ENCODE data around the gene ADCY7.

Gene ADCY7

DNA sequence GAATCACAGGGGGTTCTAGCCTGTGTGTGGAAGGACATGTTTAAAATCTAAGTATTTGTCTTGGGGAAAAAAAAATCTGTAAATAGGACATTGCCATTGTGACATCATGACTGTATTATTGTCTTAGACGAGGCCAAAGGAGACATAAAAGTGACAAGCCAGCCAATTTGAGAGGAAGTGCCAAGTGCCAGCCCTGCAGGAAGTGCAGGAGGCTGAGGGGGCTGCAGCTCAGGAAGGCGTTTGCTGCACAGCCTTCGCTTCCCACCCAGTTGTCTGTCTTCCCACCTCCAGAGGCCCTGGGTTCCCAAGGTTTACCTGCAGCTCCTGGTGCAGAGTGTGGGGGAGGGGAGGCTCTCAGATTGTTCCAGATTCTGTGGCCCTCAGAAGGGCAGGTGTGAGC, 1.3 kb downstream of the ADCY7 start:
- DNase-seq: no peak

DNA sequence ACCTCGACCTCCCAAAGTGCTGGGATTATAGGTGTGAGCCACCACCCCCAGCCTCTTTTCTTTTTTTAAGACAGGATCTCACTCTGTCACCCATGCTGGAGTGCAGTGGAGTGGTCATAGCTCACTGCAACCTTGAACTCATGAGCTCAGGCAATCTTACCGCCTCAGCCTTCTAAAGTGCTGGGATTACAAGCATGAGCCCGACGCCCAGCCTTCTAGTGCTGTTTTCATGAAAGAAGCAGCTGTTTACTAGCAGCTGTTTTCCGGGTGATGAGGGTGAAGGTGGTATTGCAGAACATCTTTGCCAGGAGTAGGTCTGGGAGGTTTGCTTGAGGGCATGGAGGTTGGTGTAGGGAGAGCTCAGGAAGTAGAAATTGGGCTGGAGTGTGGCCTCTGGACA, 2.0 kb downstream of the ADCY7 start:
- no peak for DNase-seq

DNA sequence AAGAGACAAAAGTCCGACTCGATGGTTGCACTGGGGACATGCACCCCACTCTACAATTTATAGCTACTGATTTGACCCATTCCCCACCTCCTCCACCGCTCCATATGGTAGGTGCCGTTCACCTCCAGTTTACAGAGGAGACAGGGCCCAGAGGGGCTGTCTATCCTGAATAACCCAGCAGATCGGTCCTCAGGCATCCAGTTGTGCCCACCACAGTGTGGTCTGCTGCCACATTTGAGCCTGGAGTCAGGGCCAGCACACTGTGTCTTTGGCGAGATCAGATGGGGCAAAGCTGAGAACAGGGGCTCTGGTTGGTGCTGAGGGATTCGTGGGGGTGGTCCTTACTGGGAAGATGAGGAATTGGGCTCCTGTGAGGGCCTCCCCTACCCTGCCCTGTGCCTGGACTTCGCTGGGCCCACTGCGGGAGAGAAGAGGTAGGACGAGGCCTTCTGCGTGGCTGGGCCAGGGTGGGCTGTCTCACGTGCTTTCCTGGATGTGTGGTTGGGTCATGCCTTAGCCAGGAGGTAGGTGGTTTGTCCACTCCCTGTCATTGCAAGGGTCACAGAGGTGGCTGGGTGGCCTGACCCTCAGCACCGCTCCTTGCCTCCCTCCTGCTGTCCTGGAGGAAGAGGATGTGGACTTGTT, 2.8 kb downstream of the ADCY7 start:
- no peak for DNase-seq

DNA sequence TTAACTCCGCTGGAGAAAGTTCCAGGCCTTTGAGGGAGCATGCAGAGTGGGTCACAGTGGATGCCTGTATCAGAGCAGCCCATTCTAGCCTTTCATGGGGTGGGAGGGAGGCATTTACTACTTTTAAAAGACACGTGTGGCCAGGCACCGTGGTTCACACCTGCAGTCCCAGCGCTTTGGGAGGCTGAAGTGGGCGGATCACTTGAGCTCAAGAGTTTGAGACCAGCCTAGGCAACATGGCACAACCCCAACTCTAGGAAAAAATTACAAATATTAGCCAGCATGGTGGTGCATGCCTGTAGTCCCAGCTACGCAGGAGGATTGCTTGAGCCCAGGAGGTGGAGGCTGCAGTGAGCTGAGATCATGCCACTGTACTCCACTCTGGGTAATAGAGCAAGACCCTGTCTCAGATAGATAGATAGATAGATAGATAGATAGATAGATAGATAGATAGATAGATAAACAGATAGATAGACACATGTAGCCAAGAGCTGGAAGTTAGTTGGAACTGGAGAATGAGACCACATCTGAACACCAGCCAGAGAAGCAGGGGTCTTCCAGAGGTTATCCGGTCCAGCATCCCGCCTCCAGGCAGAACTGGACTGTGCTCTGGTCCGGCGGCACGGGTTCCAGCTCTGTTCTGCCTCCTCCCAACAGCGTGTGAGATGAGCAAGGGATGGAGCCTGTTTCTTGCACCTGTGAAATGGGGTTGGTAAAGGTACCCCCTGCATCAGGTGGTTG, 3.6 kb downstream of the ADCY7 start:
- DNase-seq: no peak

DNA sequence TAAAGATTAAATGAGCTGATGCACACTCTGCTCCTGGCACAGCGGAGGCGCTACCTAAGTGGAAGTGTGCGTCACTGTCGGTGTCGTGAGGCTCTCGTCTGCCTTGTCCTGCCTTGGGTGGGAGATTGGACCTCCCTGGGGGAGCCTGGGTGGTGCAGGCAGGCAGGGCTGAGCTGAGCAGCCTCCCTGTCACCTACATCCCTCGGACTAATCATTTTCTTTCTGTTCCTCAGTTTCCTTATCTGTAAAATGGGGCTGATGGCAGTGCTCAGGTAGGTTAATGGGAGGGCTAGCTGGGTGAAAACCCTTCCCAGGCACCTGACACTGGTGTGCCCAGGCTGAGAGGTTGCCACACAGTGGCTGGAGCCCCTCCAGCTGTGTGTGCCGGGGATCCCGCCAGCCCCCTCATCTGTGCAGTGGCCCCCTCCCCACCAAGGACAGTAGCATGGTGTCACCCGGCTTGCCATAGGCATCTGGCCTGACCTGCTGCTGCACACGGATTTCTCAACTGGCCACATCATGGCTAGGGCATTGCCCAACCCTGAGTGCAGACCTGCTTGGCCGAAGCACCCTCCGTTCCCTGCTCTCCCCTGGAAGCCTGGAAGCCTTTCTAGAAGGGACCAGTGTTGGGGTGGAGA, 4.3 kb downstream of the ADCY7 start:
- DNase-seq: no peak

DNA sequence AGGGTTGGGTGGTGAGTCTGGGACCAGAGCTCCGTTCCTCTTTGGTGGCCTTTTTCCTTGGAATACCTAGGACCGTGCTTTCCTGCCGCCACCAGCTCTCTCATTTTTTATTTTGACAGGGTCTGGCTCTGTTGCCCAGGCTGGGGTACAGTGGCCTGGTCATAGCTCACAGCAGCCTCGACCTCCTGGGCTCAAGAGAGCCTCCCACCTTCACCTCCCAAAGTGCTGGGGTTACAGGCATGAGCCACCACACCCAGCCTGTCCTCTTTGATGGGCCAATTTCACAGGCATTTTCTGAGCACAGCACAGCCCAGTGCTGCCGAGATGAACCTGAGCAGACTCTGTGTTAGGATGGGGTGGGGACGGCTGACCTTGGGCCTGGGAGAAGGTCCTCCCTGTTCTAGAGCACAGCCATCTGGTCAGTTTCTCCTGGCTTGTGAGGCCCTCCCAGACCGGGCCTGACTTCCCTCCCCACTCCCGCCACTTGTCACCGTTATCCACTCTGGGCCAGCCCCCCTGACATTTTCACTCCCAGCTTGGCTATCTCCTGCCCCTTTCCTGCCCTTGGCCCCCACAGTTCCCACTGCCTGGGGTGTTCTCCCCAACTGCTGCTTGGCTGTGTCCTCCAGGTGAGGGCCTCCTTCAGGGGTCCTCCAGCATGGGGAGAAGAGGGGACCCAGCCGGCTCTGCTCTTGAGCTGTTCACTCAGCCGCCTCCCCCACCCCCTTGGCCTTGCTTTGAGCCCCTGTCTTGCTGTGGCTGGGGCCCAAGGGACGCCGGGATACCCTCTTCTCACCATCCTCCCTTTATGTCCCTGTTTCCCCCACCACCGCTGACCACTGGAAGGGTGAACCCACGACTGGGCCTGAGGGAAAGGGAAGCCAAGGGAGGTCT, 5.0 kb downstream of the ADCY7 start:
- DNase-seq: no peak

DNA sequence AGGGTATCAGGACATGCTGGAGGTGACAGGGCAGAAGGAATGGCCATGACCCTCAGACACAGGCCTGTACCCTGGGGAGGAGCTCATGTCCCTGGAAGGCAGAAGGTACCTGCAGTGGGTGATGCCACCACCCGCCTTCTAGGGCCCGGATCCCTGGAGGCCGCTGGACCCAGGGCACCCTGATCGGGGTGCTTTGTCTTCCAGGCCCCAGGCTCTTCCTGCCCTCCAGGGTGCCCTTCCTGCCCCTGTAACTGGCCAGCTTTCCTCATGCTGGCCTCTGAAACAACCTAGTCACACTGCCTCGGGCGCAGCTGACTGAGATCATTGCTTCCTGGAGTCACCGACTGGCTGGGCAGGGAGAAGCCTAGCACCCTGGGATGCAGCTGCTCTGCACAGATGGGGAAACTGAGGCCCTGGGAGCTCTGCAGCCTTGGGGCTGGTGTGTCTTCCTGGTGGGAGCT, 5.8 kb downstream of the ADCY7 start:
- DNase-seq: no peak

DNA sequence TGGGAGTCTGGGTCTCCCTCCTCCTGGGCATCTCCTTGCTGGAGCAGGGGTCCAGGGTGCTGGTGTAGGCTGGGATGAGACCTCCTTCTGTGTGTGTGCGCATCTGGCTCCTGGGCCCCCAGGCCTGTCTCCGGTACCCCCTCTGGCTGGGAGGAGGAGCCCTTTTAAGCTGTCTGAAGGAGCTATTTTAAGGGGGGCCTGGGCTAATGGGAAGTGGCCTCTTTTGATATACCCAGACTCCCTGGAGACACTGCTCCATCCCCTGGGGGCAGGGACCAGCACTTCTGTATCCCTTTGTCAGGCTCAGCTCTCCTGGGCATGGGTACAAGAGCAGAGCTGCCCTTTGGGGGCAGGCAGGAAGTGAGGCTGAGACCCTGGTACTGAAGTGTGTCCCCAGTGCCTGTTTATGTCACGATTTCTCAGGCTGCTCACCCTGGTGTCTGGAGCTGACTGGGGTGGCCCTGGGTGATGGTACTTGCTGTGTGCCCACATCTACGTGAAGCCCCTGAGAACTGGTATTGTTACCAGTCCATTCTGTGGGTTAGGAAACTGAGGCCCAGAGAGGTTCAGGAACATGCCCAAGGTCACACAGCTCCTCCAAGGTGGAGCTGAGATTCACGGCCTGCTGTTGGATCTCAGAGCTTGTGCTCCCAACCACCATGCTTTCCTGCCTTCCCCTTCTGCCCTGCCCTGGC, 6.5 kb downstream of the ADCY7 start:
- no peak for DNase-seq

DNA sequence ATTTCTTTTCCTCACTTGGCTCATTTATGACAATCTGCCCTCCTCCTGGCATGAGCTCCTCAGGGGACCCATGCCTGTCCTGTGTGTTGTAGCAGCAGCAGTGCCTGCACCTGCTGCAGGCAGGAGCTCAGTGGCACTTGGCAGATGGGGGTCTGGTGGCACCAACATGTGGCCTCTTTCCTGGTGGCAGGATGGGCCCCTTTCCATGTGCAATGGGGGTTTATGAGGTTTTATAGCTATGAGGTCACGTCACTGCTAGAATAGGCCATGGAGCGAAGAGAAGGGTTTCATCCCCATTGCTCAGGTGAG, 7.0 kb downstream of the ADCY7 start:
- DNase-seq: no peak

DNA sequence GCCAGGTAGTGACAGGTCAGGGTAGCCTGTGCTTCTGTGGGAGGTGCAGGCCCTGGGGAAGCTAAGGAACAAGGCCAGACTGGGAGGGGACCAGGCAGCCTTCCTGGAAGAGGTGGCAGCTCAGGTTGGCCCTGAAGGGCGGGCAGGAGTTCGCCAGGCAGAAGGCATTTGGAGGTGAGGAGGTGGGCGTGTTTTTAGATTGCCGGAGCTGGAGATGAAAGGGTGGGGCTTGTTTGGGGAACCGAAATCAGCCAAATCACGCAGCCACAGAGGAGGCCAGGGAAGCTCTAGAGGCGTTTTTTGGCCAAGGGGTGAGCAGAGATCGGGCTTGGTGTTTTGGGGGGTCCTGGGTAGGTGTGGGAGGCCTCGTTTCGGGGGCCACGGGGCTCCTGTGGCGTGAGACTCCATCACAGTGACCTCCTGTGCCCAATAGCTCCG, 7.6 kb downstream of the ADCY7 start:
- no peak for DNase-seq

DNA sequence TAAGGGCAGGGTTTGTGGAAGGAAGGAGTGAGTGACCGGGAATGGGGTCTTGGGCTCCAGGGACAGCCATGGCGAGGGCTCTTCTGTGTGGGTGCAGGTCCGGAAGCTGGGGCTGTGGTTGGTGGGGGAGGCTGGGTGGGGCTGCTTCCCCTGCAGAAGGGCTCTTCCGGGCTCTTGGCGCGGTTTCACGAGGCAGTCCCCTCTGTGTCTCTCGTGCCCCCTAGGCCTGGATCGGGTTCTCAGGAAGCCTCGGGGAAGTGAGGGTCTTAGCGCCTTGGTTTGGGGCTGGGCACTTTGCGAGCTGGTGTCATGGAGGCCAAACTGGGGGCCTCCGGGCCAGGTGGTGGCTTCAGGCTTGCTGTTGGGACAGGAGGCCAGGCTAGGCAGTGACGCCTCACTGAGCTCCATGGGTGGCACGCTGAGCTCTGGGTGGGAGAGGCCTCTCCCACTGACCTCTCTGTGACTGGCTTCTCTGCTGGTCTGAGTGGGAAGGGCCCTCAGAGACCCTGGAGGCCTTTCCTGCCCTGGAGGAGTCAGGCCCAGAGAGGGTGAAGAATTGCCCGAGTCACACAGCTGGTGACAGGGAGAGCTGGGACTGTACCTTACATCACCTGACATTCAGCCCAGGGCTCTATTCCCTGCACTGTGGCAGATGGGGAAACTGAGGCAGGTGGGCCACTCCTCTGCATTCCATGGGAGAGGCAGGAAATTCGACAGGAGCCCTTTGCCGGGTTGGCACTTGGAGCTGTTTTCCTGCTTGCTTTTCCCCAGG, 8.2 kb downstream of the ADCY7 start:
- no peak for DNase-seq

DNA sequence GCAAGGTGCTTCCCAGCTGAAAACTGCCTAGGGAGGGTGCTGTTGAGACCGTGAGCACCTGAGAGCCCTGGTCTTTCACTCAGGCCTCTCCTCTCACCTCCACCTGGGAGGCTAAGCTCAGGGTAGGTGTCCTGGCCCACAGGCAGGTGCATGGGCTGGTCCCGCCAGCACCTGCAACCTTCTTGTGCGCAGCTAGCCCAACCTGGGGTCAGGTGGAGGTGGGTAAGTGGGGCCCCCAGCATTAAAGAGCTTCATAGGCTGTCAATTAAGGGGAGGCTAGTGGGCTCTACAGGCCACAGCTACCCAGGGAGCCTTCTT, 8.7 kb downstream of the ADCY7 start:
- no peak for DNase-seq

DNA sequence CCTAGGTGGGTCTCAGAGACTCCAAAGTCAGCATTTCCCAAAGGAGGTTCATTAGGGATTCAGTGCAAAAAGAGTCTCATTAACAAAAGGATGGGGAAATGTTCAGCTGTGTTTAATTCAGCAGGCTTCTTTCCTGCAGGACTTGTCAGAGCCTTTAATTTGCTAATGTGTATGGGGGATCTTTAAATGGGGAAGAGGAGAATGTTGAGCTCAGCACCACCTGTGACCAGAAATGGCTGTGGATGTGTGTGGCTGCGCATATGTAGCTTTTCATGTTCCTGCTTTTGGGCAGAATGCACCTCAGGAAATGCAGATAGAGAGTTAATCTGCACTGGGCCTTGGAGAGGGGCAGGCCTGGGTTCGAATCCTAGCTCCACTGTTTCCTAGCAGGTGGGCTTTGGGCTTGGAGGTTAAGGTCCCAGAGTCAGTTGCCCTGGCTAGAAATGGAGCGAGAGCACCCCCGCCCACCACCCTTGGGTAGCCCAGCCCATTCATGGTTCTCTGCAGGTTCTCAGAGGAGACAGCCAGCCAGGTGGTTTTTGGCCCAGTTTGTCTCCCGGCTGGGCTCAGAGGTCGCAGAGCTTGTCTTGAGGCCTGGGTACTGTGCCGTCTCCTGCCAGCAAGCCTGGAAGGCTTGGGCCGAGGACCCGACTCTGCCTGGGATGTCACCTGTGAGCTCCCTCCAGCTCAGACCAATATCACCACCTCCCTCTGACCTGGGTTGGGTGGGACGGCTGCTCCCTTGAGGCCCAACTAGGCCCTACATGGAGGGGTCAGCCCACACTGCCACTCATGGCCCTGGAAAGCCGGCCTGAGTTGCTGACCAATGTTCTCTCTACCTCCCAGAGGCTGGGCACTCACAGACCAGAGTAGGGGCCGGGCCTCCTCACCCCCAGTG, 9.3 kb downstream of the ADCY7 start:
- no peak for DNase-seq

DNA sequence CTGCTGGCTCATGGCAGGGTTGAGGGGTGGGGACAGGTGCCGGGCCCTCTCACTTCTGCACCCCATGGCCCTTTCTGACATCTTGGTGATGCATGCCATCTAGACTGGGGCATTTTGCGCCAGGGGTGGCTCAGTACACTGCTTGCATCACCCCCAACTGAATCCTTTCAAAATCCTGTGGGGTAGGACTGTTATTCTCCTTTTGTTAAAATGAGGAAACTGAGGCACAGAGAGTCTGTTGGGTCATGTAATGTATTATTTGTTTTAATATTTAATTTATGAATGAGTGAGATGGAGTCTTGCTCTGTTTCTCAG, 9.9 kb downstream of the ADCY7 start:
- no peak for DNase-seq

DNA sequence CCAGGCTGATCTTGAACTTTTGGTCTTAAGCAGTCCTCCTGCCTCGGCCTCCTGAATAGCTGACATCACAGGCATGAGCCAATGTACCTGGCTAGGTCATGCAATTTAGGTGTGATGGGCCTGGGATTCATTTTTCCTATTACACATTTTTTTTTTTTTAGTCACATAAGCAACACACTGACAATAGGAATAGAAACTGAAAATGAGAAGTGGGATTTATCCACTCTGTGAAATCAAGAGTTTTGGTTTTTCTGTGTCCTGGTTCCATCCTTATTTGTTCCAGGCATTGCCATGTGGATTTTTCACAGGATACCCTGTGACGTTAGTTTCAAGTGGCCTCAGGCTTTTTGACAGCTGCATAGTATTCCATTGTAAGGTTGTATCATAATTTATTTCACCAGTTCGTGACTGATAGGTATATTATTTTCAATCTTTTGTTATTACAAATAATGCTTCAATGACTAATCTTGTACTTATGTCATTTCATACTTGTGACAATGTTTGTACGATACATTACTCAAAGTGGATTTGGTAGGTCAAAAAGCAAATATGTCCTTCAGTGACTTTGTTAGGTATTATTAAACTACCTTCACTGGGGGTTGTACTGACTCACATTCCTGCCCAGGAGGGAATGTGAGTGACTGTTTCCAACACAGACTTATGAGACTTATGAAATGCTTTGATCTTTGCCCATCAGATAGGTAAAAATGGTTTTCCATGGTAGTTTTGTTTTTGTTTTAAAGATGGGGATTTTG, 10.6 kb downstream of the ADCY7 start:
- no peak for DNase-seq

DNA sequence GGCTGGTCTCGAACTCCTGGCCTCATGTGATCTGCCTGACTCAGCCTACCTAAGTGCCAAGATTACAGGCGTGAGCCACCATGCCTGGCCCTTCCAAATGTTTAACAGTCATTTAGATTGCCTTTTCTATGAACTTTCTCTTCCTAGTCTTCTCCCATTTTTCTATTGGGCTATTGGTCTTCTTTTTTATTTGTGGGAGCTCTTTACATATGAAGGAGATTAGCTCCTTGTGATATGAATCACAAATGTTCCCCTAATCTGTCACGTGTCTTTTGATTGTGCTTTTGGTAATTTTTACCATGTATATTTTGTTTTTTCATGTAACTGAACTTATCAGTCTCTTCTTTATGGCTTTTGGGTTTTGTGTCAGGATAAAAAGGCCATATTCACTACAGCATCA, 11.9 kb downstream of the ADCY7 start:
- no peak for DNase-seq

DNA sequence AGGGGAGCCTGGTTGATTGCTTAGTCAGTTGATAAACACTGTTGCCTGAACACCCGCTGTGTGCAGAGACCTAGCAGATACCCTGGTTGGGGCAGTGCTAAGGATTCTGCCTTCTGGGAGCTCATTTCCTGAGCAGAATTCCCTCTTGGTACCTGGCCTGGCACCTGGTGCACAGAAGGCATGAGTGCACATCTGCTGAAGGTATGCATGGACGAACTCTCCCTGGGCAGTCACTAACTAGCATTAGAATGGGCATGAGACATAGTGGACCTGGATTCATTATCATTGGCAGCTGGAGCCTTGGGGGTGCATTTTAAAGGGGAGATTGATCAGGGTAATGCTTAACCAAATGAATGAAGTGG, 13.1 kb downstream of the ADCY7 start:
- DNase-seq: no peak

DNA sequence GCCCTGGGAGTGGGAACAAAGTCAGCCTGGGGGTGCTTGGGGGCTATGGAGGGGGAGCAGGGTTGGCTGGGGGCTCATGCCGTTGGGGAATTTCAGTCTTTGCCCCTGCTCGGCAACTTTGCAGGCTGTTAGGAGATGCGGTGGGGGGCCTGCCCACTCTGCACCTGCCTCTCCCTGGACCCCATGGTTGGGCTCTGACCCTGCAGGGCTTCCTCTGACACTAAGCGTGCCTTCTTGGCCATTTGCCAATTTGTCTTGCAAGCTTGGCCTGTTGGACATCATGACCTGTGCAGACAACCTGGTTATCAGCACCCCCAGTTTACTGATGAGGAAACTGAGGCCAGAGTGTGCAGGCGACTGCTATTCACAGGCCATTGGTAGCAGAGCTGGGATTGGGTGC, 14.6 kb downstream of the ADCY7 start:
- no peak for DNase-seq

DNA sequence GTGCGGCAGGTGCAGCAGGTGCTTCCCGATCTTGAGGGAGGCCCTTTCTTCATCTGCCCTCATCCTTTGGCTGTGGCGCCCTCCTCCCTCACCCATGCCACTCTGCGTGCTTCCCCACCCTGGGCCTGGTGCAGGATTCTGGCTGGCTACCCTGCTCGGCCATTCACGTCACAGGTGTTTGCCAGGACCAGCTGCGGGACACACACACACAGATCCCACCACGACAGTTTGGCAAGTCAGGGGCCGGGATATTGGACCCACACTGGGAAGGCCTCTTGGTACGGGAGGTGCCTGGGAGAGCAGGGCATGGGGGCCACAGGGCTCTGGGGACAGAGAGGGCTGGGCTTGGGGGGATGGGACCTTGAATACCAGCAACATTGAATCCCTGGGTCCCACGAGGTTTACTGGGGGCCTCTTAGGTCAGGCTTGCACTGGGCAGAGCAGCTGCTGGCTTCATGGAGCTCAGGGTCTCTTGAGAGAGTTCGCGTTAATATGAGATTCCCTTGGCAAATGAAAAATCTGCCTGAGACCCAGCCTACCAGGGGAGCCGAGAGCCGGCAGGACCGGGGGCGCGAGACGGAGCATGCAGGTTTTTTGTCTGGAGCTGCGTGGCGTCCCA, 15.1 kb downstream of the ADCY7 start:
- no peak for DNase-seq

DNA sequence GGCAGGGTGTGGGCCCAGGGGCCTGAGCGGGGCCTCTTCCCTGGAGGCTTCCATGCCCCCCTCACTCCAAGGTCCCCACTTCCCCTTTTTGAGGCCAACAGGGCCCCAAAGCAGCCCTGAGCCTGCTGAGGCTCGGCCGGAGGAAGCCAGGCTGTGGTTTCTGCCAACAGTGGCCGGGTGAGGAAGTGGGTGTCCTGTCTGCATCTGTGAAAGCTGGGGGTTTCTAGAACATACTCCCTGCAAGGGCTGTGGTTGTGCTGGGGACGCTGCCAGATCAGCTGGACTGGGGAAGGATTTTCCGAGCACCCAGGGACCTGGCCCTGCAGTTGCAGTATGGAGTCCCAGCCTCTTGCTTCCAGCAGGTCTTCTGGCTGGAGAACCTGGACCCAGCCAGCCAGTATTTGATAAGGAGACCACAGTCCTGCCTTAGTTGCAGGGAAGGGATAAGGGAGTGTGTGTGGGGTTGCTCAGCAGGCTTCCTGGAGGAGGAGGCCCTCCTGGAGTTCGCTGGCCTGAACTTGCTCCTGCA, 15.7 kb downstream of the ADCY7 start:
- DNase-seq: no peak

Data from fibroblast of skin of scalp (primary cell).